SK-N-SH treated with all-trans-retinoic acid at 6 μM for 48 hours (cell line): ENCODE data around the gene SLC16A12.

Experiments
- ATAC-seq: fragments of 200-7000 bp; cut with Tn5 transposase; 3 replicates; pipeline ENCODE4 v1.9.1; 2020; ENCODE audit warnings: mild to moderate bottlenecking, moderate library complexity
- ARNTL ChIP-seq: fragments of 450-650 bp; formaldehyde crosslinking; IDR thresholded peaks from 2 replicates; pipeline ENCODE4 v1.5.0; 2020; ENCODE audit warnings: low read depth, mild to moderate bottlenecking, moderate library complexity, borderline replicate concordance
- CREB5 ChIP-seq: fragments of 250-450 bp; sonication (Bioruptor Pico); IDR thresholded peaks from 2 replicates; pipeline ENCODE4 v1.5.1; 2020; ENCODE audit warnings: low read depth, mild to moderate bottlenecking, moderate library complexity
- CSDC2 ChIP-seq: fragments of 250-450 bp; sonication (Bioruptor Pico); IDR thresholded peaks from 2 replicates; pipeline ENCODE4 v1.5.0; 2020; ENCODE audit warnings: mild to moderate bottlenecking, moderate library complexity
- ESRRG ChIP-seq: fragments of 250-450 bp; sonication (Bioruptor Pico); IDR thresholded peaks from 2 replicates; pipeline ENCODE4 v1.6.1; 2021; ENCODE audit warnings: mild to moderate bottlenecking
- GLIS3 ChIP-seq: fragments of 250-450 bp; sonication (Bioruptor Pico); IDR thresholded peaks from 2 replicates; pipeline ENCODE4 v1.5.0; 2020; ENCODE audit warnings: mild to moderate bottlenecking, moderate library complexity
- PATZ1 ChIP-seq: fragments of 250-450 bp; sonication (Bioruptor Pico); IDR thresholded peaks from 2 replicates; pipeline ENCODE4 v1.8.0; 2020; ENCODE audit warnings: mild to moderate bottlenecking, moderate library complexity, borderline replicate concordance
- POU6F1 ChIP-seq: fragments of 250-450 bp; sonication (Bioruptor Pico); IDR thresholded peaks from 2 replicates; pipeline ENCODE4 v1.8.0; 2021; ENCODE audit warnings: low read depth, mild to moderate bottlenecking, moderate library complexity, borderline replicate concordance
- RARB ChIP-seq: fragments of 250-450 bp; sonication (Bioruptor Pico); IDR thresholded peaks from 2 replicates; pipeline ENCODE4 v1.8.0; 2021; ENCODE audit warnings: mild to moderate bottlenecking, moderate library complexity
- SNAI2 ChIP-seq: fragments of 250-450 bp; sonication (Bioruptor Pico); IDR thresholded peaks from 2 replicates; pipeline ENCODE4 v1.5.0; 2020; ENCODE audit warnings: mild to moderate bottlenecking, moderate library complexity
- TOX ChIP-seq: fragments of 250-450 bp; sonication (Bioruptor Pico); IDR thresholded peaks from 2 replicates; pipeline ENCODE4 v1.8.0; 2021; ENCODE audit warnings: mild to moderate bottlenecking, moderate library complexity, borderline replicate concordance
- TSHZ2 ChIP-seq: fragments of 250-450 bp; sonication (Bioruptor Pico); IDR thresholded peaks from 2 replicates; pipeline ENCODE4 v1.5.0; 2020; ENCODE audit warnings: mild to moderate bottlenecking, moderate library complexity
- ZC3H10 ChIP-seq: fragments of 250-450 bp; sonication (Bioruptor Pico); IDR thresholded peaks from 2 replicates; pipeline ENCODE4 v1.5.1; 2021; ENCODE audit warnings: mild to moderate bottlenecking, moderate library complexity
- ZFP30 ChIP-seq: fragments of 450-650 bp; formaldehyde crosslinking; IDR thresholded peaks from 2 replicates; pipeline ENCODE4 v1.5.0; 2022; ENCODE audit warnings: mild to moderate bottlenecking, moderate library complexity
- ZNF565 ChIP-seq: fragments of 450-650 bp; formaldehyde crosslinking; conservative IDR thresholded peaks from 2 replicates; pipeline ENCODE4 v1.5.0; 2020; ENCODE audit warnings: low read depth, mild to moderate bottlenecking, moderate library complexity

The SLC16A12 gene

GRCh38 chr10:89392974-89393373 is 142.4 kb downstream of the SLC16A12 start:
- no peak for TF ChIP-seq ZC3H10 (CRISPR knock-in tag)
- TF ChIP-seq TOX (CRISPR knock-in tag), result no peak
- TF ChIP-seq ARNTL (CRISPR knock-in tag), result no peak
- no peak for TF ChIP-seq ZNF565 (CRISPR knock-in tag)
- no peak for TF ChIP-seq GLIS3 (CRISPR knock-in tag)
- no peak for TF ChIP-seq SNAI2 (CRISPR knock-in tag)
- no peak for TF ChIP-seq POU6F1 (CRISPR knock-in tag)
- no peak for TF ChIP-seq TSHZ2 (CRISPR knock-in tag)
- TF ChIP-seq PATZ1 (CRISPR knock-in tag), result no peak
- TF ChIP-seq, all 23 proteins: peak for 0
- peak; percentile 78 for ATAC-seq

- peak; percentile 95 for ATAC-seq
Measured at GRCh38 chr10:89391907-89392756, 143.3 kb downstream of the SLC16A12 start, which contains the start of gene IFIT1. Gene IFIT1, plus strand, starts transcription at chr10:89392623. Its CDS starts 90 bp downstream, at chr10:89392713.

More at GRCh38 chr10:89391907-89392756, 143.3 kb downstream of the SLC16A12 start, which contains the start of gene IFIT1:
- TF ChIP-seq SNAI2 (CRISPR knock-in tag) (no peak), ZFP30 (no peak), ARNTL (CRISPR knock-in tag) (no peak), POU6F1 (CRISPR knock-in tag) (no peak), ZNF565 (CRISPR knock-in tag) (no peak), ESRRG (no peak), CREB5 (CRISPR knock-in tag) (no peak), CSDC2 (CRISPR knock-in tag) (no peak), TSHZ2 (CRISPR knock-in tag) (no peak), PATZ1 (CRISPR knock-in tag) (no peak), RARB (CRISPR knock-in tag) (no peak)
- TF ChIP-seq, all 23 proteins: peak for 0
